HepG2 (cell line): ENCODE results near the gene GPR176.

Source experiments
- CBFB ChIP-seq: sonication (generic); formaldehyde crosslinking; IDR thresholded peaks from 2 replicates; pipeline ENCODE4 v1.4.0; 2020; ENCODE audit warnings: missing genetic modification reagents
- NR3C1 ChIP-seq: sonication (generic); formaldehyde crosslinking; IDR thresholded peaks from 2 replicates; pipeline ENCODE4 v1.4.0; 2020; ENCODE audit warnings: missing genetic modification reagents
- ZNF446 ChIP-seq: sonication (generic); formaldehyde crosslinking; IDR thresholded peaks from 2 replicates; pipeline ENCODE4 v1.5.0; 2020; ENCODE audit warnings: mild to moderate bottlenecking, missing genetic modification reagents
- TF ChIP-seq, protein P1 (sequence below): IDR thresholded peaks from 2 replicates; pipeline ENCODE4 v1.6.1; 2016; ENCODE audit warnings: low read depth

DNA sequence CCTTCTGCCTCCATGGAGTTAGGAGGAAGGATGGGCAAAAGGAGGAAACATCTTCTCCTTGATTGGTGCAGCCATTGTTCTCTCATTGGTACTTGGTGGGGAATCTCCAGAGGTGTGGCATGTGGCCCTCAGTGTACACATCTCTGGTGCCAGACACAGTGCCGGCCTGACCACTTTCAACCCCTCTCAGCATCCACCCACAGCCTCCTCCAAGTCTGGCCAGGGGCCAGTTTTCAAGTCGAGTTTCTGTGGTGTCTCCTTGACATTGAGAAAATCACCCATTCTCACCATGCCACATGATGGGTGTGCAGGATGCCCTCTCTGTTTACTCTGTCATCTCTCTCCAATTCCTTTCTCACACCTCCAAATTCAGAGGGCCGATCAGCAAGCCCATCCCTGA, 124.6 kb downstream of the GPR176 start:
- TF ChIP-seq ZNF446 (CRISPR knock-in tag) (no peak), CBFB (CRISPR knock-in tag) (no peak), NR3C1 (CRISPR knock-in tag) (no peak)
- TF ChIP-seq, protein P1, sequence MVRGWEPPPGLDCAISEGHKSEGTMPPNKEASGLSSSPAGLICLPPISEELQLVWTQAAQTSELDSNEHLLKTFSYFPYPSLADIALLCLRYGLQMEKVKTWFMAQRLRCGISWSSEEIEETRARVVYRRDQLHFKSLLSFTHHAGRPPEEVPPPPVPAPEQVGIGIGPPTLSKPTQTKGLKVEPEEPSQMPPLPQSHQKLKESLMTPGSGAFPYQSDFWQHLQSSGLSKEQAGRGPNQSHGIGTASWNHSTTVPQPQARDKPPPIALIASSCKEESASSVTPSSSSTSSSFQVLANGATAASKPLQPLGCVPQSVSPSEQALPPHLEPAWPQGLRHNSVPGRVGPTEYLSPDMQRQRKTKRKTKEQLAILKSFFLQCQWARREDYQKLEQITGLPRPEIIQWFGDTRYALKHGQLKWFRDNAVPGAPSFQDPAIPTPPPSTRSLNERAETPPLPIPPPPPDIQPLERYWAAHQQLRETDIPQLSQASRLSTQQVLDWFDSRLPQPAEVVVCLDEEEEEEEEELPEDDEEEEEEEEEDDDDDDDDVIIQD (CRISPR knock-in tag) = no peak
